Measurements from ENCODE around the gene HPSE. TPM values are rescaled to one million over a fixed set of nuclear protein-coding genes. Genes with fewer than 3 reads are reported as not detected.
"Not testable (repeated sequence)": the region's sequence is repeated elsewhere in the genome, so short reads cannot be mapped to it uniquely, and the experiment has no call there.

Gene HPSE
- polyA plus RNA-seq, 1 donor from 2014 or later, result 0.16 TPM

GRCh38 chr4:83281307-83281706 lies 53.3 kb downstream of the HPSE start:
- H3K9ac ChIP-seq (ENCODE audit: low read length), result no peak overlapping the region
- no peaks in the 10 kb centered on the region for H3K9me3 ChIP-seq (ENCODE audit: low read length)
- H3K36me3 ChIP-seq (ENCODE audit: insufficient read depth, low read length), result no peaks in the 10 kb centered on the region
- no peak overlapping the region for H3K27ac ChIP-seq (ENCODE audit: low read length)
- H3K9me2 ChIP-seq (ENCODE audit: insufficient read depth, low read length), result no peaks in the 10 kb centered on the region
- TF ChIP-seq TAF1 (IDR thresholded peaks at IDR 0.05; ENCODE audit: low read depth) (no peak), MXI1 (conservative IDR thresholded peaks at IDR 0.05; ENCODE audit: poor library complexity, severe bottlenecking) (no peak), CTCF (IDR thresholded peaks at IDR 0.05; ENCODE audit: poor library complexity, severe bottlenecking) (no peak), EZH2 (IDR thresholded peaks at IDR 0.05; ENCODE audit: borderline replicate concordance, insufficient read depth, low read length, poor library complexity, severe bottlenecking) (no peak), RAD21 (conservative IDR thresholded peaks at IDR 0.05) (no peak), SMC3 (conservative IDR thresholded peaks at IDR 0.05; ENCODE audit: poor library complexity) (no peak)
- no peaks in the 10 kb centered on the region for H3K79me2 ChIP-seq (replicated peaks; ENCODE audit: insufficient read depth, low read length)
- H3F3A ChIP-seq (ENCODE audit: insufficient read depth, low read length, poor library complexity, severe bottlenecking), result peaks cover 3% of the 10 kb centered on the region
- H3K4me2 ChIP-seq (ENCODE audit: low read length), result no peak overlapping the region
- peak overlapping the region; percentile 43 for H3K4me3 ChIP-seq (ENCODE audit: low read length)
- H2AFZ ChIP-seq (ENCODE audit: low read depth, low read length), result no peak overlapping the region
- no peaks in the 10 kb centered on the region for H4K20me1 ChIP-seq (ENCODE audit: insufficient read depth)
- H3K27me3 ChIP-seq (ENCODE audit: insufficient read depth, low read depth, low read length), result no peaks in the 10 kb centered on the region

DNA sequence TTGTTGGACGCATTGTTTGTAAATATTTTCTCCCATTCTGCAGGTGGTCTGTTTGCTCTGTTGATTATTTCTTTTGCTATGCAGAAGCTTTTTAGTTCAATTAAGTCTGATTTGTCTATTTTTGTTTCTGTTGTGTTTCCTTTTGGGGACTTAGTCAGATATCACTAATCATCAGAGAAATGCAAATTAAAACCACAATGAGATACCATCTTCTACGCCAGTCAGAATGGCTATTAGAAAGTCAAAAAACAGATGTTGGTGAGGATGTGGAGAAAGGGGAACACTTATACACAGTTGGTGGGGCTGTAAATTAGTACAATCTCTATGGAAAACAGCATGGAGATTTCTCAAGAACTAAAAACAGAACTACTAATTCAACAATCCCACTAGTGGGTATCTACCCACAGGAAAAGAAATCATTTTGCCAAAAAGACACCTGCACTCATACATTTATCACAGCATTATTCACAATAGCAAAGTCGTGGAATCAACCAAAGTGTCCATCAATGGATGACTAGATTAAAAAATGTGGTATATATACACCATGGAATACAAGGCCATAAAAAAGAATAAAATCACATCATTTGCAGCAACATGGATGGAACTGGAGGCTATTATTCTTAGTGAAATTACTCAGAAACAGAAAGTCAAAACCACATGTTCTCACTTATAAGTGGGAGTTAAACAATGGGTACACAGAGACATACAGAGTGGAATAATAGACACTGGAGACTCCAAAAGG lies 58.2 kb downstream of the HPSE start:
- H3K4me3 ChIP-seq (ENCODE audit: low read length), result no peak overlapping the region
- no peaks in the 10 kb centered on the region for H4K20me1 ChIP-seq (ENCODE audit: insufficient read depth)
- H3K79me2 ChIP-seq (replicated peaks; ENCODE audit: insufficient read depth, low read length), result no peaks in the 10 kb centered on the region
- H3K4me2 ChIP-seq (ENCODE audit: low read length), result no peak overlapping the region
- no peak for TF ChIP-seq EZH2 (IDR thresholded peaks at IDR 0.05; ENCODE audit: borderline replicate concordance, insufficient read depth, low read length, poor library complexity, severe bottlenecking)
- no peak for TF ChIP-seq TAF1 (IDR thresholded peaks at IDR 0.05; ENCODE audit: low read depth)
- TF ChIP-seq SMC3 (conservative IDR thresholded peaks at IDR 0.05; ENCODE audit: poor library complexity), result no peak
- TF ChIP-seq, protein P1, sequence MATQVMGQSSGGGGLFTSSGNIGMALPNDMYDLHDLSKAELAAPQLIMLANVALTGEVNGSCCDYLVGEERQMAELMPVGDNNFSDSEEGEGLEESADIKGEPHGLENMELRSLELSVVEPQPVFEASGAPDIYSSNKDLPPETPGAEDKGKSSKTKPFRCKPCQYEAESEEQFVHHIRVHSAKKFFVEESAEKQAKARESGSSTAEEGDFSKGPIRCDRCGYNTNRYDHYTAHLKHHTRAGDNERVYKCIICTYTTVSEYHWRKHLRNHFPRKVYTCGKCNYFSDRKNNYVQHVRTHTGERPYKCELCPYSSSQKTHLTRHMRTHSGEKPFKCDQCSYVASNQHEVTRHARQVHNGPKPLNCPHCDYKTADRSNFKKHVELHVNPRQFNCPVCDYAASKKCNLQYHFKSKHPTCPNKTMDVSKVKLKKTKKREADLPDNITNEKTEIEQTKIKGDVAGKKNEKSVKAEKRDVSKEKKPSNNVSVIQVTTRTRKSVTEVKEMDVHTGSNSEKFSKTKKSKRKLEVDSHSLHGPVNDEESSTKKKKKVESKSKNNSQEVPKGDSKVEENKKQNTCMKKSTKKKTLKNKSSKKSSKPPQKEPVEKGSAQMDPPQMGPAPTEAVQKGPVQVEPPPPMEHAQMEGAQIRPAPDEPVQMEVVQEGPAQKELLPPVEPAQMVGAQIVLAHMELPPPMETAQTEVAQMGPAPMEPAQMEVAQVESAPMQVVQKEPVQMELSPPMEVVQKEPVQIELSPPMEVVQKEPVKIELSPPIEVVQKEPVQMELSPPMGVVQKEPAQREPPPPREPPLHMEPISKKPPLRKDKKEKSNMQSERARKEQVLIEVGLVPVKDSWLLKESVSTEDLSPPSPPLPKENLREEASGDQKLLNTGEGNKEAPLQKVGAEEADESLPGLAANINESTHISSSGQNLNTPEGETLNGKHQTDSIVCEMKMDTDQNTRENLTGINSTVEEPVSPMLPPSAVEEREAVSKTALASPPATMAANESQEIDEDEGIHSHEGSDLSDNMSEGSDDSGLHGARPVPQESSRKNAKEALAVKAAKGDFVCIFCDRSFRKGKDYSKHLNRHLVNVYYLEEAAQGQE (IDR thresholded peaks at IDR 0.05; ENCODE audit: borderline replicate concordance), result no peak
- TF ChIP-seq RAD21 (conservative IDR thresholded peaks at IDR 0.05), result no peak
- TF ChIP-seq POLR2AphosphoS5 (IDR thresholded peaks at IDR 0.05), result no peak
- no peak for TF ChIP-seq CTCF (IDR thresholded peaks at IDR 0.05; ENCODE audit: poor library complexity, severe bottlenecking)
- no peak for TF ChIP-seq MXI1 (conservative IDR thresholded peaks at IDR 0.05; ENCODE audit: poor library complexity, severe bottlenecking)
- no peak for TF ChIP-seq EP300 (conservative IDR thresholded peaks at IDR 0.05; ENCODE audit: poor library complexity, severe bottlenecking)
- H3K27ac ChIP-seq (ENCODE audit: low read length), result no peak overlapping the region
- no peaks in the 10 kb centered on the region for H3F3A ChIP-seq (ENCODE audit: insufficient read depth, low read length, poor library complexity, severe bottlenecking)
- H3K9ac ChIP-seq (ENCODE audit: low read length), result no peak overlapping the region
- no peaks in the 10 kb centered on the region for H3K36me3 ChIP-seq (ENCODE audit: insufficient read depth, low read length)
- H2AFZ ChIP-seq (ENCODE audit: low read depth, low read length), result no peak overlapping the region
- H3K27me3 ChIP-seq (ENCODE audit: insufficient read depth, low read depth, low read length), result no peaks in the 10 kb centered on the region
- H3K9me3 ChIP-seq (ENCODE audit: low read length), result no peaks in the 10 kb centered on the region
- no peaks in the 10 kb centered on the region for H3K9me2 ChIP-seq (ENCODE audit: insufficient read depth, low read length)

DNA sequence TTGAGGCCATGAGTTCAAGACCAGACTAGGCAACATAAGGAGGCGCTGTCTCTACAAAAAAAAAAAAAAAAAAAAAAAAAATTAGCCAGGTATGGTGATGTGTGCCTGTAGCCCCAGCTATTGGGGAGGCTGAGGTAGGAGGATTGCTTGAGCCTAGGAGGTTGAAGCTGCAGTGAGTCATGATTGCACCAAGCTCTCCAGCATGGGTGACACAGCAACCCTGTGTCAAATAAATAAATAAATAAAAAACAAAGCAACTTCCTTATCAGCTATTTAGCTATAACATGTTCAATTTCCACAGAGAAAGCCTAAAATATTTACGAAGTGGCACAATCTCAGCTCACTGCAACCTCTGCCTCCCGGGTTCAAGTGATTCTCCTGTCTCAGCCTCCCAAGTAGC lies 60.7 kb downstream of the HPSE start:
- not testable (repeated sequence) for H3K27ac ChIP-seq (ENCODE audit: low read length); H3K9me2 ChIP-seq (ENCODE audit: insufficient read depth, low read length); H3K9me3 ChIP-seq (ENCODE audit: low read length); H4K20me1 ChIP-seq (ENCODE audit: insufficient read depth); H3F3A ChIP-seq (ENCODE audit: insufficient read depth, low read length, poor library complexity, severe bottlenecking); H3K36me3 ChIP-seq (ENCODE audit: insufficient read depth, low read length); H3K9ac ChIP-seq (ENCODE audit: low read length); H2AFZ ChIP-seq (ENCODE audit: low read depth, low read length); H3K4me2 ChIP-seq (ENCODE audit: low read length); H3K27me3 ChIP-seq (ENCODE audit: insufficient read depth, low read depth, low read length); H3K4me3 ChIP-seq (ENCODE audit: low read length); H3K79me2 ChIP-seq (replicated peaks; ENCODE audit: insufficient read depth, low read length)
